Activated T-helper 9 cell treated with anti-CD3 and anti-CD28 coated beads, Interleukin-2, amount 50 U/mL, for 16 hours (primary cell): ENCODE results near the gene CNTN2.

Experiments
- DNase-seq: peaks from one replicate; pipeline ENCODE4 v3.0.0-alpha.2; 2020; ENCODE audit warnings: low read depth

CNTN2 gene

GRCh38 chr1:205072881-205073280 is 29.9 kb downstream of the CNTN2 start:
- DNase-seq, result no peak

- DNase-seq, result no peak
Measured at GRCh38 chr1:205073511-205073910, 30.5 kb downstream of the CNTN2 start.

- DNase-seq, result no peak
Measured at GRCh38 chr1:205074084-205074483, 31.1 kb downstream of the CNTN2 start.

GRCh38 chr1:205074513-205074912 is 31.5 kb downstream of the CNTN2 start:
- no peak for DNase-seq

GRCh38 chr1:205075642-205076155 is 32.7 kb downstream of the CNTN2 start:
- no peak for DNase-seq

GRCh38 chr1:205076245-205076761 is 33.3 kb downstream of the CNTN2 start:
- DNase-seq, result no peak

GRCh38 chr1:205077158-205077933 is 34.3 kb downstream of the CNTN2 start:
- DNase-seq, result no peak

- DNase-seq, result no peak
Measured at GRCh38 chr1:205077934-205078311, 34.9 kb downstream of the CNTN2 start.

- DNase-seq, result no peak
Measured at GRCh38 chr1:205082431-205082830, 39.4 kb downstream of the CNTN2 start.

- DNase-seq, result no peak
Measured at GRCh38 chr1:205084360-205084759, 41.3 kb downstream of the CNTN2 start, which contains the start of gene TMEM81. TMEM81 (minus strand) TSS chr1:205084460; CDS start chr1:205084320, 140 bp downstream.

- DNase-seq, result no peak
Measured at GRCh38 chr1:205088341-205088740, 45.3 kb downstream of the CNTN2 start.

- no peak for DNase-seq
Measured at GRCh38 chr1:205091043-205091740, 48.2 kb downstream of the CNTN2 start.

GRCh38 chr1:205095422-205095821 is 52.4 kb downstream of the CNTN2 start:
- no peak for DNase-seq

GRCh38 chr1:205098242-205098641 is 55.2 kb downstream of the CNTN2 start:
- no peak for DNase-seq

GRCh38 chr1:205102404-205102803 is 59.4 kb downstream of the CNTN2 start:
- DNase-seq, result no peak

- DNase-seq, result no peak
Measured at GRCh38 chr1:205107327-205107726, 64.3 kb downstream of the CNTN2 start.

GRCh38 chr1:205108464-205108863 is 65.5 kb downstream of the CNTN2 start:
- no peak for DNase-seq

- no peak for DNase-seq
Measured at GRCh38 chr1:205109269-205109668, 66.3 kb downstream of the CNTN2 start.

- DNase-seq, result no peak
Measured at GRCh38 chr1:205109711-205110110, 66.7 kb downstream of the CNTN2 start.

- no peak for DNase-seq
Measured at GRCh38 chr1:205111354-205111753, 68.3 kb downstream of the CNTN2 start.

GRCh38 chr1:205118752-205119151 is 75.7 kb downstream of the CNTN2 start:
- DNase-seq, result no peak

- peak; percentile 92 for DNase-seq
Measured at GRCh38 chr1:205121660-205122488, 78.9 kb downstream of the CNTN2 start, which contains the start of gene RBBP5. RBBP5 (minus strand) TSS chr1:205121978; CDS start chr1:205121873, 105 bp downstream.
